Measurements from ENCODE around the gene HIVEP3.

Gene HIVEP3

GRCh38 chr1:41500781-41501518, 417.8 kb downstream of the HIVEP3 start:
- Histone ChIP-seq H3K4me1 (ENCODE audit: insufficient read depth, low read length, poor library complexity, severe bottlenecking) (no peaks in the 10 kb centered on the region), H3K9ac (ENCODE audit: low read depth, low read length, poor library complexity, severe bottlenecking) (no peak overlapping the region), H3K9me2 (replicated peaks; ENCODE audit: low read depth, low read length) (no peaks in the 10 kb centered on the region), H3K27me3 (ENCODE audit: insufficient read depth, low read length, poor library complexity, severe bottlenecking) (no peaks in the 10 kb centered on the region), H3K79me2 (ENCODE audit: insufficient read depth, low read length) (no peaks in the 10 kb centered on the region), H3K4me3 (ENCODE audit: low read length, poor library complexity, severe bottlenecking) (no peak overlapping the region), H3K4me2 (ENCODE audit: low read depth, low read length, poor library complexity, severe bottlenecking) (no peak overlapping the region), H2AFZ (ENCODE audit: low read length) (no peak overlapping the region), H4K20me1 (ENCODE audit: insufficient read depth, low read length, poor library complexity, severe bottlenecking) (no peaks in the 10 kb centered on the region), H3F3A (ENCODE audit: low read depth) (no peaks in the 10 kb centered on the region), H3K9me3 (ENCODE audit: insufficient read depth, low read depth, low read length) (no peaks in the 10 kb centered on the region), H3K36me3 (ENCODE audit: insufficient read depth, low read length) (no peaks in the 10 kb centered on the region)
- TF ChIP-seq CTCF (conservative IDR thresholded peaks at IDR 0.05; ENCODE audit: low read length): no peak
- no peak for TF ChIP-seq EZH2phosphoT487 (IDR thresholded peaks at IDR 0.05; ENCODE audit: borderline replicate concordance)

GRCh38 chr1:41500378-41500777, 418.3 kb downstream of the HIVEP3 start:
- no peak overlapping the region for H3K4me2 ChIP-seq (ENCODE audit: low read depth, low read length, poor library complexity, severe bottlenecking)
- H3K9me2 ChIP-seq (replicated peaks; ENCODE audit: low read depth, low read length): no peaks in the 10 kb centered on the region
- no peak for TF ChIP-seq EZH2phosphoT487 (IDR thresholded peaks at IDR 0.05; ENCODE audit: borderline replicate concordance)
- no peak for TF ChIP-seq CTCF (conservative IDR thresholded peaks at IDR 0.05; ENCODE audit: low read length)
- no peaks in the 10 kb centered on the region for H3F3A ChIP-seq (ENCODE audit: low read depth)
- no peaks in the 10 kb centered on the region for H4K20me1 ChIP-seq (ENCODE audit: insufficient read depth, low read length, poor library complexity, severe bottlenecking)
- no peaks in the 10 kb centered on the region for H3K79me2 ChIP-seq (ENCODE audit: insufficient read depth, low read length)
- no peaks in the 10 kb centered on the region for H3K27me3 ChIP-seq (ENCODE audit: insufficient read depth, low read length, poor library complexity, severe bottlenecking)
- no peak overlapping the region for H3K9ac ChIP-seq (ENCODE audit: low read depth, low read length, poor library complexity, severe bottlenecking)
- H3K4me1 ChIP-seq (ENCODE audit: insufficient read depth, low read length, poor library complexity, severe bottlenecking): no peaks in the 10 kb centered on the region
- no peaks in the 10 kb centered on the region for H3K9me3 ChIP-seq (ENCODE audit: insufficient read depth, low read depth, low read length)
- H3K4me3 ChIP-seq (ENCODE audit: low read length, poor library complexity, severe bottlenecking): no peak overlapping the region
- H2AFZ ChIP-seq (ENCODE audit: low read length): no peak overlapping the region
- no peaks in the 10 kb centered on the region for H3K36me3 ChIP-seq (ENCODE audit: insufficient read depth, low read length)

GRCh38 chr1:41499591-41499990, 419.1 kb downstream of the HIVEP3 start:
- H4K20me1 ChIP-seq (ENCODE audit: insufficient read depth, low read length, poor library complexity, severe bottlenecking): no peaks in the 10 kb centered on the region
- H3K27me3 ChIP-seq (ENCODE audit: insufficient read depth, low read length, poor library complexity, severe bottlenecking): no peaks in the 10 kb centered on the region
- H3K4me3 ChIP-seq (ENCODE audit: low read length, poor library complexity, severe bottlenecking): no peak overlapping the region
- no peak overlapping the region for H2AFZ ChIP-seq (ENCODE audit: low read length)
- no peaks in the 10 kb centered on the region for H3K9me2 ChIP-seq (replicated peaks; ENCODE audit: low read depth, low read length)
- H3K9me3 ChIP-seq (ENCODE audit: insufficient read depth, low read depth, low read length): no peaks in the 10 kb centered on the region
- no peaks in the 10 kb centered on the region for H3K4me1 ChIP-seq (ENCODE audit: insufficient read depth, low read length, poor library complexity, severe bottlenecking)
- H3K9ac ChIP-seq (ENCODE audit: low read depth, low read length, poor library complexity, severe bottlenecking): no peak overlapping the region
- no peaks in the 10 kb centered on the region for H3F3A ChIP-seq (ENCODE audit: low read depth)
- H3K4me2 ChIP-seq (ENCODE audit: low read depth, low read length, poor library complexity, severe bottlenecking): no peak overlapping the region
- no peaks in the 10 kb centered on the region for H3K36me3 ChIP-seq (ENCODE audit: insufficient read depth, low read length)
- H3K79me2 ChIP-seq (ENCODE audit: insufficient read depth, low read length): no peaks in the 10 kb centered on the region
- no peak for TF ChIP-seq CTCF (conservative IDR thresholded peaks at IDR 0.05; ENCODE audit: low read length)
- TF ChIP-seq EZH2phosphoT487 (IDR thresholded peaks at IDR 0.05; ENCODE audit: borderline replicate concordance): no peak

All from Loucy (cell line).